GM18951 (cell line): ENCODE results near the gene CENPA.

Experiments used
- POLR2A ChIP-seq: IDR thresholded peaks from 4 replicates; pipeline ENCODE4 v1.6.1; 2011; ENCODE audit warnings: mild to moderate bottlenecking; ENCODE audit not compliant: insufficient read length, insufficient read depth; ENCODE audit errors: extremely low read depth
- in situ Hi-C: fragments of 300-500 bp; cut with MboI; formaldehyde crosslinking; loops from one replicate; pipeline ENCODE4 v1.12.0; 2022; ENCODE audit warnings: low sequenced_read_pairs, mixed read lengths, inconsistent platforms; ENCODE audit not compliant: unreplicated experiment

The CENPA gene

DNA sequence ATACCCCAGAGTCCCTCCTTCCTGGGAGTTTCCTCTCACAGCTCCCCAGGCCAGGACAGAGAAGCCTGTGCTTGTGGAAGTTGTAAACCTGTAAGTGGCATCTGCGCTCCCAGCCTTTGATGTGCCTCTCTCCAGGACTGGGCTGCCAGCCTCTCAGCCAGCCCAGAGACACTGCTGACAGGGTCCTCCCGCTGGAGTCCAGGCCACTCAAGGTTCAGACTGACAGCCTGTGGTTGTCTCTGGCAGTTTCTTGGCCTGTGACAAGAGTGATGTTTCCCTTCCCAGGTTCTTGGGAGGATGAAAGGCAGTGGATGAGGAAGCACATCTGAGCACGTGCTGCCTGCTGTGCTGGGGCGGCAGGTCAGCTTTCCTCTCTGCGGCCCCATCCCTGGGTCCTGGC, 18.7 kb upstream of the CENPA start:
- TF ChIP-seq POLR2A: no peak
- in situ Hi-C loops: no loop called here

DNA sequence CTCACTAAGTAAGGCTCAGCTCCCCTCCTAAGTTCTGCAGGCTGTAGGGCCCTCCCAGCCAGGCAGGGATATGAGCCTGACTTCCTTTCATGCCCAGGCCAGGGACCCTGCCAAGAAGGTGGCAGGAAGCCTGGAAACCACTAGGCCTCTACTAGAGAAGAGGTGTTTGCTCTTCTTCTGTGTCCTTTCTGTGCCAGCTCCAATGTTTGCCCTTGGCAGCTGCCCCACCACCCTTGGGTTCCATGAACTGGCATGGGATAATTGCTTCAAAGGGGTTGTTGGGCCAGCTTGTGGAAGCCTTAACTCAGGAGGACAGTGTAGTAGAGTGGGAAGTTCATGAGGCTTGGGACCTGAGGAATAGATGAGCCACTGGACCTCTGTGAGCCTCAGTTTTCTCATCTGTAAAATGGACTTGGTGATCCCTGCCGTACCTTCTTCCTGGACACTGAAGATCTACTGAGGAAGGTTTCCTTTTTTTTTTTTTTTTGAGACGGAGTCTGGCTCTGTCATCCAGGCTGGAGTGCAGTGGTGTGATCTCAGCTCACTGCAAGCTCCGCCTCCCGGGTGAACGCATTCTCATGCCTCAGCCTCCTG, 17.9 kb upstream of the CENPA start:
- in situ Hi-C loops: no loop called here
- no peak for TF ChIP-seq POLR2A

DNA sequence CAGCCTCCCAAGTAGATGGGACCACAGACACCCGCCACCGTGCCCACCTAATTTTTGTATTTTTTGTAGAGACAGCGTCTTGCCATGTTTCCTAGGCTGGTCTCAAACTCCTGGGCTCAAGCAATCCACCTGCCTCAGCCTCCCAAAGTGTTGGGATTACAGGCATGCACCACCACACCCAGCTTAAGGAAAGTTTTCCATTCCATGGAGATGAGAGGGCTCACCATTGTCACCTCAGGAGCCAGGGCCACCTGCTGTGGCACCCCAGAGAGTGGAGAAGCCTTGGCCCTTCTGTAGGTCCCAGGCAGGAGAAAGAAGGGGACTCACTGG, 17.1 kb upstream of the CENPA start:
- in situ Hi-C loops: no loop called here

DNA sequence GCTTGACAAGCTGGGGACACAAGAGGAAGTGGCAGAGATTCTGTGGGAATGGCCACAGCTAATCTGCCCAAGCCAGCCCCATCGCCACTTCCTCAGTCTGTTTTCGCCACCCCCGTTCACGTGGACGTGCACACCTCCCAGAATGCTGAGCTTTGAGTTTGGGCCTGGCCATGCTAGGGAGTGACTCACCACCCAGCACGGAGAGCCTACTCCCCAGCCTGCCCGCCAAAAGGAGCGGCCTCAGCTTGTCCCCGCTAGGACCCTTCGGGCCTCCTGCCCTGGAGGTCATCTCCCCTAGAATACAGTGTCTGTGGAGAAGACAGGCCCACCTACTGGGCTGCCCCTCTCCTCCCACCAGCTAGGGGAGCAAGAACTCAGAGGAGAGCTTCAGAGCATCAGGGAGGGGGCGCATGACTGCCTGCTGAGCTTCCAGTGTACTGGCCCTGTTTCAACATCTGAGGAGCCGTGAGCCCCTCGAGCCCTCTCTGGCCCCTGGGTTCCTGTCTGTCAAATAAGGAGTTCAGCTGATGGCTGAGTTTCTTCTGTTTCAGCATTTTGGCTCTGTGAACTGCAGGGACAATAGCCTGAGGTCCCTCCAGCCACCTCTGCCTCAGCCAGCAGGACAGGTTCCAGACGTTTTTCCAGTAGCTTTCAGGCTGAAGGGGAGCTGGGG, 16.6 kb upstream of the CENPA start:
- TF ChIP-seq POLR2A: no peak

More for the DNA sequence above, 17.1 kb upstream of the CENPA start:
- no peak for TF ChIP-seq POLR2A

DNA sequence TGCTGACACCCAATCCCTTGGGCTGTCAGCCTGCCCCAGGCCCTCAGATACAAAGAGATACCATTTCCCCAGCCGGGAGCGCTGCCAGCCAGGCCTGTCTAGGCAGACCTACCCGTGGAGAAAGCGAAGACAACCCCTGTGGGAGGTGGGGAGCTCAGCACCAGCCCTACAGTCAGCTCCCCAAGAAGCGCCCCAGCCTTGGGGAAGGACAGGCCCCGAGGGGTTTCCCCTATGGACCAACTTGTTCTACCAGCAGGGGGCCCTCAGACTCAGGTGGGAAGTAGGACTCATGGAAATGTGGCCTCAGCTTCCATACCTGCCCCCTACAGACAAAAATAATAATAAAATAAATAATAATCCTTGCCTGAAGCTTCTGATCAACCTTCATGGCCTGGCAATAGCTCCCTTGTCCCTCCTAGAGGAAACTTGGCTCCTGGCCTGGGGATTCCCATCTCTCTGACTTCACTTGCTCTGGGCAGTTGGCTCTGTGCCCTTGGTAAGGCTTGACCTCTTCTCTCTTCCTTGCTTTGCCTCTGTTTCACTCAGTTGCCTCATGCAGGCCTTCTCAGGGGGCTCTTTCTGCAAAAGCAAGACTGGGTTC, 14.8 kb upstream of the CENPA start:
- in situ Hi-C loops: no loop called here
- no peak for TF ChIP-seq POLR2A

More for the DNA sequence above, 16.6 kb upstream of the CENPA start:
- in situ Hi-C loops: no loop called here

DNA sequence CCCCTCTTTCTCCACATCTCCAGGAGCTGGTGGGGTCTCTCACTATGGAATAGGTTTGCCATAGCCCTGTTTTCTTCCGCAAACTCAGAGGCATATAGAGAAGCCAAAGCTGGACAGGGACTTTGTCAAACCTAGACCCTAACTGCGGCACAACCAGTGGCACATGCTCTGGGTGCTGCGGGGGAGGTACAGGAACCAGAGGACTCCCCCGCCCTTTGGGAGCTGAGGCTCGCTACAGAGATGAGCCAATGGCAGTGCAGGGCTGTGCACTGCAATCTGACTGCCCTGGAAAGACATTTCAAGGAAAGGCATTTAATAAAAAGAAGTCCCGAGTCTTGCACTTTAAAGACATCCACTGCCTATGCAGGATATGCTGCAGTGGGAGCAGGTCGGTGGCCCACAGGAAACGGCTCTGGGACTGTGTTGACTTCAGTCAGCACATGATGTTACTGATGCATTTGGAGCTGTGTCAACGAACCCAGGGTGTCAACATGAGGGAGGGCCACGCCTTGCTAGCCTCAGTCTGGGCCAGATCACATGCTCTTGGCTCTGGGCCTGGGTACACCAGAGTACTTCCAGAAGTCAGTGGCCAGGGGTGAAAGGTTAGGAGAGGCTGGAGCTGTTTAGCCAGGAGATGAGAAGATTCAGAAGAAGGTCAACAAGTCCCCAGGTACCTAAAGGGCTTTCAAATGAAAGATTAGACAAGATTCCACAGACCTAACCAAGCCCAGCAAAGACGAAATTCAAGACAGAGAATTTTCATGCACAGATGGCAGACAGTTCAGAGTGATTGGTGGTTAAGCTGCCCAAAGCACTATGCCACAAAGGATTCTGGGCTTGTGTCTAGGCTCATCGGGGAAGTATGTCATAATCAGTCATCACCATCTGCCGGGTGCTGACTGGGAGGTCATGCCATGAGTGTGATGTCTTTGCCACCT, 13.5 kb upstream of the CENPA start:
- in situ Hi-C loops: no loop called here
- TF ChIP-seq POLR2A: no peak

DNA sequence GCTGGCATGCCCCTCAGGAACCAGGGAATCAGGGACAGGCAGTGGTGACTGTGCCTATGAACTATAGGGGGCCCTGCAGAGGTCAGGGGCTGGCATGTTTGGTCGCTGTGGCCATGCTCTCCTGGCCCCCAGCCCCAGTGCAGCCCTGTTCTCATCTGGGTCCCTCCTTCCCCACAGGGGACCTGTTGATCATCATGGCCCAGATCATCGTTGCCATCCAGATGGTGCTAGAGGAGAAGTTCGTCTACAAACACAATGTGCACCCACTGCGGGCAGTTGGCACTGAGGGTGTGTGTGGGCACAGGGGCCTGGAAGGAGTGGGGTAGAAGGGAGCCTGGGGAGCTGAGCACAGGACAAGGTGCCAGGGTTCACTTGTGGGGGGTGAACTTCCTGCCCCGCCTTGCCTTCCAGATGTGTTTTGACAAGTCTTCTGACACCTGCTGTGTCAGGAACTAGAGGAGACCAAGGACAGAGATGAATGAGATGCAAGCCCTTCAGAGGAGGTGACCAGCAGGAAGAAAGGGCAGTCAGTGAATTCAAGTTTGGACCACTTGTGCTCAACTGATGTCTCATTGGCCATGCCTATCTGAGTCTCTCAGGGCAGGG, 9.6 kb upstream of the CENPA start:
- TF ChIP-seq POLR2A: no peak
- in situ Hi-C loops: no loop called here

DNA sequence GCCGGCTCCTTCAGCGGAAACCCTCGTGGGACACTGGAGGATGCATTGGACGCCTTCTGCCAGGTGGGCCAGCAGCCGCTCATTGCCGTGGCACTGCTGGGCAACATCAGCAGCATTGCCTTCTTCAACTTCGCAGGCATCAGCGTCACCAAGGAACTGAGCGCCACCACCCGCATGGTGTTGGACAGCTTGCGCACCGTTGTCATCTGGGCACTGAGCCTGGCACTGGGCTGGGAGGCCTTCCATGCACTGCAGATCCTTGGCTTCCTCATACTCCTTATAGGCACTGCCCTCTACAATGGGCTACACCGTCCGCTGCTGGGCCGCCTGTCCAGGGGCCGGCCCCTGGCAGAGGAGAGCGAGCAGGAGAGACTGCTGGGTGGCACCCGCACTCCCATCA, 7.8 kb upstream of the CENPA start:
- in situ Hi-C loops: no loop called here
- no peak for TF ChIP-seq POLR2A

DNA sequence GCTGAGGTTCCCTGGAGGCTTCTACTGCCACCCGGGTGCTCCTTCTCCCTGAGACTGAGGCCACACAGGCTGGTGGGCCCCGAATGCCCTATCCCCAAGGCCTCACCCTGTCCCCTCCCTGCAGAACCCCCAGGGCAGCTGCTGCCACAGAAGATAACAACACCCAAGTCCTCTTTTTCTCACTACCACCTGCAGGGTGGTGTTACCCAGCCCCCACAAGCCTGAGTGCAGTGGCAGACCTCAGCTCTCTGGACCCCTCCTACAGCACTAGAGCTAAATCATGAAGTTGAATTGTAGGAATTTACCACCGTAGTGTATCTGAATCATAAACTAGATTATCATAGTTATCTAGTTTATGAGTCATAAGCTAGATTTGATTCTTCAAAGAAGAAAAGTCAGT, 7.3 kb upstream of the CENPA start:
- in situ Hi-C loops: no loop called here
- no peak for TF ChIP-seq POLR2A

DNA sequence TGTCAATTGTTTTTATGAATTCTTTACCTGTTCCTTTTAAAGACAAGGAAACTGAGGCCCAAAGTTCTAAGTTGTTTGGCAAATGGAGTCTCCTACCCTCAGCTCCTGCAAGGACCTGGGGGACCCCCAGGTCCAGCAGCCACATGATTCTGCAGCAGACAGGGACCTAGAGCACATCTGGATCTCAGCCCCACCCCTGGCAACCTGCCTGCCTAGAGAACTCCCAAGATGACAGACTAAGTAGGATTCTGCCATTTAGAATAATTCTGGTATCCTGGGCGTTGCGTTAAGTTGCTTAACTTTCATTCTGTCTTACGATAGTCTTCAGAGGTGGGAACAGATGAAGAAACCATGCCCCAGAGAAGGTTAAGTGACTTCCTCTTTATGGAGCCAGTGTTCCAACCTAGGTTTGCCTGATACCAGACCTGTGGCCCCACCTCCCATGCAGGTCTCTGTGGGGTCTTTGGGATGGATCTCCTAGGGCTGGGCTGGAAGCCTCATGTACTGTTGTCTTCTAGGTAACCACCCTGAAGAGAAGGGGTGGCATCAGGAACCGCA, 5.6 kb upstream of the CENPA start:
- TF ChIP-seq POLR2A: no peak
- in situ Hi-C loops: no loop called here

DNA sequence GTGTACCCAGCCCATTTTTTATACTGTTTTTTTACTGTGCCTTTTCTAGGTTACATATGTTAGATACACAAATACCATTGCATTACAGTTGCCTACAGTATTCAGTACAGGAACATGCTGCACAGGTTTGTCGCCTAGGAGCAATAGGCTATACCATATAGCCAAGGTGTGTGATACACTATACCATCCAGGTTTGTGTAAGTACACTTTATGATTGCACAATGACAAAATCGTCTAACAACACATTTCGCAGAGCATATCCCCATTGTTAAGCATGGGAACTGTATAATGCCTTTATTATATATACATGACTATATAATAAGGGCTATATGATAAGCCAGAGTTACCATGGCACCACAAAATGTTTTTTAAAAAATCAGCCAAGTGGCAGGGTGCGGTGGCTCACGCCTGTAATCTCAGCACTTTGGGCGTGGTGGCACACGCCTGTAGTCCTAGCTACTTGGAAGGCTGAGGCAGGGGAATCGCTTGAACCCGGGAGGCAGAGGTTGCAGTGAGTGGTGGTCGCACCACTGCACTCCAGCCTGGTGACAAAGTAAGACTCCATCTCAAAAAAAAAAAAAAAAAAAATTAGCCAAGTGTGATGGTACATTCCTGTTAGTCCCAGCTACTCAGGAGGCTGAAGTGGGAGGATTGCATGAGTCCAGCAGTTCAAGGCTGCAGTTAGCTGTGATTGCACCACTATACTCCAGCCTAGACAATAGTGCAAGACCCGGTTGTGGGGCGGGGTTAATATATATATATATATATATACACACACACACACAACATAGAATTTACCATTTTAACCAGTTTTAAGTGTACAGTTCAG, 2.8 kb upstream of the CENPA start:
- TF ChIP-seq POLR2A: no peak
- in situ Hi-C loops: no loop called here
